BJ (cell line): ENCODE results near the gene MGMT. TPM values are rescaled to one million over a fixed set of nuclear protein-coding genes. Genes with fewer than 3 reads are reported as not detected.

Source experiments
- CTCF ChIA-PET: fragments of 350-600 bp; formaldehyde crosslinking; extraction: SDS; loops from one replicate; lab custom pipeline; 2021; ENCODE audit warnings: antibody characterized with exemption, inconsistent platforms; lab: Yijun Ruan, JAX
- POLR2A ChIA-PET: fragments of 300-600 bp; sonication (Branson Sonifier 250); formaldehyde crosslinking; extraction: SDS; loops from one replicate; lab custom pipeline; 2021; ENCODE audit warnings: antibody characterized with exemption; lab: Charles Lee
- DNase-seq: peaks from one replicate; pipeline ENCODE4 v3.0.0-alpha.2; 2011; ENCODE audit warnings: low read depth
- H3K27me3 ChIP-seq: 2 replicates; pipeline ENCODE4 v1.6.0; 2011; ENCODE audit warnings: low read length; ENCODE audit not compliant: control insufficient read depth, insufficient read depth
- H3K36me3 ChIP-seq: 2 replicates; pipeline ENCODE4 v1.5.1; 2011; ENCODE audit warnings: low read length; ENCODE audit not compliant: control insufficient read depth, insufficient read depth
- H3K4me3 ChIP-seq: 2 replicates; pipeline ENCODE4 v1.5.1; 2011; ENCODE audit warnings: low read depth, mild to moderate bottlenecking, control low read depth, low read length
- polyA plus RNA-seq: library from polyadenylated mRNA; depleted of rRNA; stranded (reverse); fragments of >200 nt; gene quantifications from 2 replicates; pipeline ENCODE4 v1.2.3, GENCODE V29; 2011
- TF ChIP-seq, protein P1 (sequence below): IDR thresholded peaks from 2 replicates; pipeline ENCODE4 v1.5.1; 2011; ENCODE audit warnings: low read depth, mild to moderate bottlenecking, control low read depth, inconsistent platforms, low read length, moderate library complexity; ENCODE audit not compliant: insufficient read depth

Gene MGMT
- polyA plus RNA-seq, 1 experiment, result 21.0 TPM

DNA sequence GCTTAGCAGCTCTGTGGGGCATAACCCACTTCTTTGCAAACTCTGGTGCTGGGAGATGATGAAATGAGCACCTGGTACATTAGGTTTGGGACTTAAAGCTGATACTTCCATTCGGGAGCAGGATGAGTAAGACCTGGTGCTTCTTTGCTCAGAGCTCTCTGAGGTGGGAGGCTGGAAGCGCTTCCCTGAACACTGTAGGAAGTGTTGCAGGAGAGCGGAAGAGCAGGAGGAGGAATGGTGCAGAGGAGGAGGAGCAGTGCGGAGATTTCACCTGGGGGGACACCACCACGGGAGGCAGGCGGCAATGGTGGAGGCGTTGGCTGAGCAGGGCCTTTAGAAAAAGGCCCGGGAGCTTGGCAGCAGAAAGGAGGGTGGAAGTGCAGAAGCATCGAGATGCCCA is 142.5 kb downstream of the MGMT start:
- H3K36me3 ChIP-seq, result no peaks in the 10 kb centered on the region
- CTCF ChIA-PET, result no interaction called here

DNA sequence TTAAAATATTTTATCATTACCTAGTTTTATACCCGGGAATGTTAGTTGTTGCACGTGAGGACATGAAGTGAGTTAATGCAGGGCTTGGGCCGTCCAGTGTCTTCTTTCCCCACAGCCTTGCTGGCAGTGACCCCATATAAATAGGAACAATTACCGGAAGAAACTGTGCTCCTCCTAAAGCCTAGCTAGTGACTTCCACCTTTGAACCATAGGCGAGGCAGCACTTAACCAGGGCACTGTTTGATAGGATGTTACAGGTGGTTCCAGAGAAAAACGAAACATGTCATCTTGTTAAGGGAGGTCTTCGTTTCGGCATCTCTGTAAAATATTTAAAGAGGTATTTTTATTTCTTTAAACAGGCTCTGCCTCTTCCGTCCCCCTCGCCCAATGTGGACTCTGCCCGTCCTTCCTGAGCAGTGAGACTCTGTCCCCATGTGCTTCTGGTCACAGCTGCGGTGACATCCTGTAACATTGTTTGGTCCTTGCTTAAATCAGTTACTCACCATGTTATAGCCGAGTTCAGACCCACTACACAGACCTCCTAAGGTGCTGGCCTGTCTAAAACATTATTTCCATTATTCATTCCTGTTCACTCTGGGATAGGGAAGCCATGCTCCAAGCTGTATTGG is 145.6 kb downstream of the MGMT start:
- no peak for DNase-seq
- no peaks in the 10 kb centered on the region for H3K36me3 ChIP-seq
- no peak overlapping the region for H3K4me3 ChIP-seq
- TF ChIP-seq, protein P1, sequence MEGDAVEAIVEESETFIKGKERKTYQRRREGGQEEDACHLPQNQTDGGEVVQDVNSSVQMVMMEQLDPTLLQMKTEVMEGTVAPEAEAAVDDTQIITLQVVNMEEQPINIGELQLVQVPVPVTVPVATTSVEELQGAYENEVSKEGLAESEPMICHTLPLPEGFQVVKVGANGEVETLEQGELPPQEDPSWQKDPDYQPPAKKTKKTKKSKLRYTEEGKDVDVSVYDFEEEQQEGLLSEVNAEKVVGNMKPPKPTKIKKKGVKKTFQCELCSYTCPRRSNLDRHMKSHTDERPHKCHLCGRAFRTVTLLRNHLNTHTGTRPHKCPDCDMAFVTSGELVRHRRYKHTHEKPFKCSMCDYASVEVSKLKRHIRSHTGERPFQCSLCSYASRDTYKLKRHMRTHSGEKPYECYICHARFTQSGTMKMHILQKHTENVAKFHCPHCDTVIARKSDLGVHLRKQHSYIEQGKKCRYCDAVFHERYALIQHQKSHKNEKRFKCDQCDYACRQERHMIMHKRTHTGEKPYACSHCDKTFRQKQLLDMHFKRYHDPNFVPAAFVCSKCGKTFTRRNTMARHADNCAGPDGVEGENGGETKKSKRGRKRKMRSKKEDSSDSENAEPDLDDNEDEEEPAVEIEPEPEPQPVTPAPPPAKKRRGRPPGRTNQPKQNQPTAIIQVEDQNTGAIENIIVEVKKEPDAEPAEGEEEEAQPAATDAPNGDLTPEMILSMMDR, result no peak
- ChIA-PET POLR2A (no interaction called here), CTCF (no interaction called here)
- H3K27me3 ChIP-seq, result no peaks in the 10 kb centered on the region

More for the DNA sequence above, 142.5 kb downstream of the MGMT start:
- H3K4me3 ChIP-seq, result no peak overlapping the region
- no peaks in the 10 kb centered on the region for H3K27me3 ChIP-seq
- TF ChIP-seq, protein P1, result no peak
- POLR2A ChIA-PET, result no interaction called here
- no peak for DNase-seq

DNA sequence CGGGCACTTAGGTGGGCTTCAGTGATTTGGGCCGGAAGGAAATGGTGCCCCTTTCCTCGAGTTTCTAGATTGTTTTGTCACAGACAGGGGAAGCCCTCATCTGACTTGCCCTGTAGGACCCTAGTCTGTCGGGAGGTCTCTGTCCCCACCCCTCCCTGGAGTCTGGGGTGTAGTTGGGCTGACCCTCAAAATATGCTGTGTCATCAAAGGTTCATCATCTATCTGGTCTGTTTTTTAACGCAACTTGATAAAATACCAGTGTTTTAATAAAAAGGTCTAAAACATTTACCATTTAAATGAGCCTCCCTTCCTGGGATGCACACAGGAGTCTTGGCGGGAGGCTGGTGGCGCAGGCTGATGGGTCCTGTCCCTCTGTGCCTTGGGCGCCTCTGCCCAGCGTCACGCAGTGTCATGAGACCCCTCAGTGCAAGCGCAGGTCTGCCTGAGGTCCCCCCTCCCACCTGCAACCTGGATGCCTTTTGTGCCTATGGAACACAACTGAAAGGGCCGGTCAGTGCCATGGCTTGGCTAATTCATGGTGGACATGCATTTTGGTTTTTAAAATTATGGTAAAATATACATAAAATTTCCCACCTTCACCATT is 146.4 kb downstream of the MGMT start:
- POLR2A ChIA-PET, result no interaction called here

DNA sequence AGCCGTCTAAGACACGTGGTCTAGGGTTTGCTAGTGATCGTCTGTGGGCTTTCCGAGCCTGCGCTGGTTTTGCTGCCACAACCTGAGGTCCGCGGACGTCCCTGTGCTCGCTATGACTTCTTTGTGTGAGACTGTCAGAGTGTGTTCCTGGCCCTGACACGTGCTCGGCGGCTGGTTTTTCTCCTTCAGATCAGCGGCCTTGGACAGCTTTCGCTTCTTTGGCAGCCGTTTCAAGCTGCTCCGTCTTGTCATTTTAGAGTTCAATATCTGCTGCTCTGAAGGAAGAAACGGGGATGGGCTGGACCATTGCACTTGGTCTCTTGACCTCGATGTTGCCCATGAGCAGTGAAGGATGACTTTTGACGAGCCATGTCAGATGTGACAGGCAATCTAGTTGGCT is 147.3 kb downstream of the MGMT start:
- TF ChIP-seq, protein P1, result no peak
- Histone ChIP-seq H3K4me3 (no peak overlapping the region), H3K36me3 (no peaks in the 10 kb centered on the region), H3K27me3 (no peaks in the 10 kb centered on the region)
- POLR2A ChIA-PET, result no interaction called here
- no peak for DNase-seq
- CTCF ChIA-PET, result no interaction called here

More for the DNA sequence above, 146.4 kb downstream of the MGMT start:
- TF ChIP-seq, protein P1, result no peak
- no peaks in the 10 kb centered on the region for H3K27me3 ChIP-seq
- H3K4me3 ChIP-seq, result no peak overlapping the region
- DNase-seq, result no peak
- H3K36me3 ChIP-seq, result no peaks in the 10 kb centered on the region
- CTCF ChIA-PET, result no interaction called here

DNA sequence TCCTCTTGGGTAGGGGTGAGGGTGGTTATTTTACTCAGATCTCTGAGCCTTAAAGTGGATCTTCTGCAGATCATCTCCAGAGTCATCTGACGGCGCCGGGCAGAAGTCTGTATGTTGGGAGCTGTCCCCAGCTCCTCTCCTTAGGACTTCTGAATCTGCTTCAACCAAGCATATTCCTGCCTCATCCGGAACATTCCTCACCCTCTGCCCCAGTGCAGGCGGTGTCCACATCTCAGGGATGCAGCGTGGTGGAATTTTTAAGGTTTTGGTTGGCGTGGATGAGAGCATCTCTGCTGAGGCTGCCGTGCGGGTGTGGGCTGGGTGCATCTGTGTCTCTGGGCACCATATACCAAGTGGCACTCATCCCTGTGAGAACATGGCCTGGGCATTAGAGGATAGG is 148.3 kb downstream of the MGMT start:
- Histone ChIP-seq H3K27me3 (no peaks in the 10 kb centered on the region), H3K4me3 (no peak overlapping the region), H3K36me3 (no peaks in the 10 kb centered on the region)
- ChIA-PET POLR2A (no interaction called here), CTCF (no interaction called here)
- DNase-seq, result no peak
- TF ChIP-seq, protein P1, result no peak
